Esophagus squamous epithelium (tissue), 5 donors: Measurements from ENCODE around the gene OR2G2. TPM values are rescaled to one million over a fixed set of nuclear protein-coding genes. Genes with fewer than 3 reads are reported as not detected.

Source experiments
- DNase-seq: peaks from one replicate; lab custom pipeline; 2025; lab: John Stamatoyannopoulos, UW
- H3K27ac ChIP-seq, 4 donors: fragments of 200-600 bp; sonication (generic); one replicate each; pipeline ENCODE4 v1.5.1; 2016 to 2019; ENCODE audit warnings: mild to moderate bottlenecking in 1 of 4
- H3K27me3 ChIP-seq, 4 donors: fragments of 200-600 bp; sonication (generic); 1 replicate in 3 of 4; 2 replicates in 1 of 4; pipeline versions ENCODE4 v1.5.1 to v1.6.0; 2017 to 2021; ENCODE audit warnings: antibody characterized with exemption in 1 of 4
- H3K36me3 ChIP-seq, 3 donors: fragments of 200-600 bp; sonication (generic); one replicate each; pipeline ENCODE4 v1.5.1; 2016 to 2019
- H3K4me1 ChIP-seq, 3 donors: fragments of 200-600 bp; sonication (generic); one replicate each; pipeline ENCODE4 v1.5.1; 2017 to 2019
- H3K4me3 ChIP-seq, 4 donors: fragments of 200-600 bp; sonication (generic); 1 replicate in 3 of 4; 2 replicates in 1 of 4; pipeline ENCODE4 v1.5.1; 2016 to 2019; ENCODE audit warnings: mild to moderate bottlenecking in 2 of 4, moderate library complexity in 1 of 4
- H3K9me3 ChIP-seq, 3 donors: fragments of 200-600 bp; sonication (generic); one replicate each; pipeline ENCODE4 v1.5.1; 2016 to 2019
- POLR2A ChIP-seq, 4 donors: fragments of 450-650 bp; IDR thresholded peaks; one replicate each; pipeline ENCODE4 v1.6.1; 2017; ENCODE audit warnings: antibody characterized with exemption in 4 of 4, mild to moderate bottlenecking in 4 of 4, moderate library complexity in 3 of 4
- WGBS, 2 donors: methylation state at CpG; one replicate each; pipeline ENCODE4 v1.1.5; 2018; 5-methylcytosine and 5-hydroxymethylcytosine counted together
- intact Hi-C: fragments of 100-400 bp; cut with DNase I; formaldehyde crosslinking; loops from one replicate; pipeline ENCODE4 v1.15.0; 2022
- small RNA-seq, 4 donors: library from RNA; depleted of rRNA; stranded (forward); fragments of <200 nt; gene quantifications; one replicate each; pipeline ENCODE3, GENCODE V24; 2016
- total RNA-seq, 4 donors: library from RNA; depleted of rRNA; stranded (reverse); fragments of >200 nt; gene quantifications; one replicate each; pipeline ENCODE4 v1.1.0, GENCODE V29; 2016
- TF ChIP-seq, protein P1 (sequence below), 6 experiments: fragments of 450-650 bp in 4 of 6; fragments of 200-600 bp in 2 of 6; sonication (generic) in 2 of 6; IDR thresholded peaks; one replicate each; pipeline ENCODE4 v1.5.1; 2016 to 2019; ENCODE audit warnings: antibody characterized with exemption in 6 of 6, mild to moderate bottlenecking in 4 of 6, moderate library complexity in 4 of 6
- donor health status: DM: yes; HTN: yes; CAD: no.

The OR2G2 gene
- total RNA-seq, 4 donors from 2014 or later: not detected

DNA sequence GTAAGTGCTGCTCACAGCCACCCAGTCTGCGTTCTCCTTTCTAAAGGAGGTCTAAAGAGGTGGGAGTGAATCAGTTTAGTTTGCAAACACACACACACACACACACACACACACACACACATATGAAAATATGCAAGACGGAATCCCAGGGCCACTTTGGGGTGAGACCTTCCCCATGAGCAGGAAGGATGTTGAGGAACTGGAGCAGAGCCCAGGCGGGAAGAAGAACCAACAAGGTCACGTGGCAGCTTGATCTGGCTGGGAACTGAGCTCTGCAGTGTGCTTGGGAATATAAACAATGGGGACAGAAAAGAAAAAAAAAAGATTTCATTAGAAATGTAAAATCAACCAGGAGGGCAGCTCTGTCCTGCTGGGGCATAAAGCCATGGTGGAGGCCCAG lies 49.9 kb downstream of the OR2G2 start:
- 45 to 49% methylated on average over 4 of the region's 4 CpGs for whole genome bisulfite sequencing, 2 donors
- no peak overlapping the region for H3K4me3 ChIP-seq
- intact Hi-C loops: no loop called here
- H3K4me1 ChIP-seq: peaks cover 0 to 7% (median 0%) of the 10 kb centered on the region in 3 donors
- no peak for TF ChIP-seq POLR2A (IDR thresholded peaks at IDR 0.05)
- TF ChIP-seq, protein P1, sequence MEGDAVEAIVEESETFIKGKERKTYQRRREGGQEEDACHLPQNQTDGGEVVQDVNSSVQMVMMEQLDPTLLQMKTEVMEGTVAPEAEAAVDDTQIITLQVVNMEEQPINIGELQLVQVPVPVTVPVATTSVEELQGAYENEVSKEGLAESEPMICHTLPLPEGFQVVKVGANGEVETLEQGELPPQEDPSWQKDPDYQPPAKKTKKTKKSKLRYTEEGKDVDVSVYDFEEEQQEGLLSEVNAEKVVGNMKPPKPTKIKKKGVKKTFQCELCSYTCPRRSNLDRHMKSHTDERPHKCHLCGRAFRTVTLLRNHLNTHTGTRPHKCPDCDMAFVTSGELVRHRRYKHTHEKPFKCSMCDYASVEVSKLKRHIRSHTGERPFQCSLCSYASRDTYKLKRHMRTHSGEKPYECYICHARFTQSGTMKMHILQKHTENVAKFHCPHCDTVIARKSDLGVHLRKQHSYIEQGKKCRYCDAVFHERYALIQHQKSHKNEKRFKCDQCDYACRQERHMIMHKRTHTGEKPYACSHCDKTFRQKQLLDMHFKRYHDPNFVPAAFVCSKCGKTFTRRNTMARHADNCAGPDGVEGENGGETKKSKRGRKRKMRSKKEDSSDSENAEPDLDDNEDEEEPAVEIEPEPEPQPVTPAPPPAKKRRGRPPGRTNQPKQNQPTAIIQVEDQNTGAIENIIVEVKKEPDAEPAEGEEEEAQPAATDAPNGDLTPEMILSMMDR (IDR thresholded peaks at IDR 0.05): no peak
- H3K27me3 ChIP-seq: no peaks in the 10 kb centered on the region
- no peak overlapping the region for H3K27ac ChIP-seq
- DNase-seq: no peak
- no peaks in the 10 kb centered on the region for H3K36me3 ChIP-seq
- peaks cover 0 to 14% (median 4%) of the 10 kb centered on the region in 3 donors for H3K9me3 ChIP-seq

DNA sequence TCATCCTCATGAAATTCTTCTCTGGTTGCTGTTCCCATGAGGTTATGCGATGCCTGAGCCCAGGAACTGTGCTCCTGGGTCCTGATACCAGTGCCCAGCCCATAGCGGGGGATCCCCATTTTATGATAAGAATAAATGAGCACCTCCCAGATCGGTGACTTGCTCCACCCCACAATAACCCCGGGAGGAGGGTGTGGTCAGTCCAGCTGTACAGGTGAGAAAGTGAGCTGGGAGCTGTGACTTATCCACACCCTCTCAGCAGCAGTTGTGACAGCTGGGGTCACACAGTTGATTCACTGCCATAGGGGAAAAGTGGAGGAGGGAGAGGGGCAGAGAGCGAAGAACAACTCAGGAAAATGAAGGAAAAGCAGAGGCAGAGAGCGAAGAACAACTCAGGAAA lies 50.6 kb downstream of the OR2G2 start:
- WGBS, 2 donors: 57 to 83% methylated on average over 6 of the region's 6 CpGs
- intact Hi-C loops: no loop called here
- Histone ChIP-seq H3K4me1 (peaks cover 0 to 7% (median 0%) of the 10 kb centered on the region in 3 donors), H3K27me3 (no peaks in the 10 kb centered on the region), H3K4me3 (peak overlapping the region in 1 of 4 donors; percentile 64), H3K9me3 (peaks cover 0 to 17% (median 4%) of the 10 kb centered on the region in 3 donors), H3K27ac (no peak overlapping the region), H3K36me3 (no peaks in the 10 kb centered on the region)
- no peak for TF ChIP-seq POLR2A (IDR thresholded peaks at IDR 0.05)
- TF ChIP-seq, protein P1 (IDR thresholded peaks at IDR 0.05): no peak
- DNase-seq: no peak

Small RNAs within 50 kb of the gene (small RNA-seq; reads per million reads assigned to genes)
- gene RF00026: 0 reads per million in 4 donors

Other genes starting within 250 kb of the OR2G2 start
- gene NLRP3, start 172.2 kb upstream of the OR2G2 start, total RNA-seq: 1 to 10 TPM in 3 of 4 donors, under 1 TPM in 1; 0.57 to 2.3 (median 1.8) TPM
- gene OR2B11, start 130.3 kb upstream of the OR2G2 start, total RNA-seq: not detected
- gene OR2C3, start 51.9 kb upstream of the OR2G2 start, total RNA-seq: not detected
- 1 to 10 TPM in 1 of 4 donors, under 1 TPM in 1, not detected in 2; 0.88 to 1.7 TPM for gene GCSAML, start 39.2 kb upstream of the OR2G2 start, total RNA-seq
- not detected for gene OR2G3, start 17.2 kb downstream of the OR2G2 start, total RNA-seq
- gene OR13G1, start 91.4 kb downstream of the OR2G2 start, total RNA-seq: not detected
- not detected for gene OR6F1, start 128.3 kb downstream of the OR2G2 start, total RNA-seq
- not detected for gene OR14K1, start 150.3 kb downstream of the OR2G2 start, total RNA-seq
- gene OR14A2, start 159.8 kb downstream of the OR2G2 start, total RNA-seq: not detected
- not detected for gene OR1C1, start 172.2 kb downstream of the OR2G2 start, total RNA-seq
- gene OR14A16, start 235.8 kb downstream of the OR2G2 start, total RNA-seq: not detected